B cell (primary cell): ENCODE results near the gene TTC21A. TPM values are rescaled to one million over a fixed set of nuclear protein-coding genes. Genes with fewer than 3 reads are reported as not detected.

Experiments used
- ATAC-seq: fragments of 200-7000 bp; cut with Tn5 transposase; one replicate; pipeline ENCODE4 v1.10.0; 2021; ENCODE audit warnings: low read depth, mild to moderate bottlenecking, moderate number of reproducible peaks, moderate library complexity
- CTCF ChIA-PET: fragments of 350-600 bp; sonication (Branson Sonifier 250); formaldehyde crosslinking; loops from one replicate; lab custom pipeline; 2021; ENCODE audit warnings: antibody characterized with exemption, inconsistent platforms; lab: Charles Lee
- POLR2A ChIA-PET: fragments of 350-600 bp; sonication (Branson Sonifier 250); formaldehyde crosslinking; loops from one replicate; lab custom pipeline; 2021; ENCODE audit warnings: antibody characterized with exemption; lab: Charles Lee
- DNase-seq: peaks from one replicate; pipeline ENCODE4 v3.0.0; 2013
- H2AFZ ChIP-seq: 2 replicates; pipeline ENCODE4 v1.6.1; 2012; ENCODE audit warnings: mild to moderate bottlenecking, low read depth, low read length; ENCODE audit not compliant: insufficient read depth, poor library complexity, severe bottlenecking
- H3K27ac ChIP-seq, 2 donors: 1 replicate in 1 of 2; 2 replicates in 1 of 2; pipeline ENCODE4 v1.5.1; 2012 to 2013; ENCODE audit warnings: low read length in 2 of 2, mild to moderate bottlenecking in 2 of 2, moderate library complexity in 1 of 2
- H3K27me3 ChIP-seq, 4 experiments: fragments of 200-600 bp in 1 of 4; sonication (generic) in 1 of 4; replicated peaks in 1 of 4; 1 replicate in 2 of 4; 2 replicates in 2 of 4; pipeline versions ENCODE4 v1.6.1 to v1.7.0; 2013 to 2016; ENCODE audit warnings: low read length in 3 of 4, mild to moderate bottlenecking in 2 of 4, mixed read lengths in 1 of 4, moderate library complexity in 1 of 4; ENCODE audit not compliant: insufficient read depth in 4 of 4, control insufficient read depth in 3 of 4; ENCODE audit errors: control extremely low read depth in 1 of 4
- H3K36me3 ChIP-seq, 2 experiments: replicated peaks in 1 of 2; 1 replicate in 1 of 2; 2 replicates in 1 of 2; pipeline versions ENCODE4 v1.6.1 to v1.7.1; 2013; ENCODE audit warnings: low read length in 1 of 2; ENCODE audit not compliant: insufficient read depth in 2 of 2, control insufficient read depth in 1 of 2; ENCODE audit errors: control extremely low read depth in 1 of 2, extremely low read depth in 1 of 2
- H3K4me1 ChIP-seq, 2 donors: fragments of 200-600 bp in 1 of 2; sonication (generic) in 1 of 2; 1 replicate in 1 of 2; 2 replicates in 1 of 2; pipeline versions ENCODE4 v1.5.1 to v1.6.1; 2013 to 2017; ENCODE audit warnings: low read length in 2 of 2; ENCODE audit not compliant: control insufficient read depth in 2 of 2, insufficient read depth in 2 of 2
- H3K4me2 ChIP-seq: replicated peaks from 2 replicates; pipeline ENCODE3; 2012; ENCODE audit warnings: mild to moderate bottlenecking, low read depth, low read length; ENCODE audit not compliant: poor library complexity, severe bottlenecking
- H3K4me3 ChIP-seq, 5 experiments: fragments of 200-600 bp in 1 of 5; sonication (generic) in 1 of 5; 1 replicate in 3 of 5; 2 replicates in 2 of 5; pipeline versions ENCODE4 v1.5.1 to v1.7.0; 2011 to 2016; ENCODE audit warnings: low read length in 4 of 5, mild to moderate bottlenecking in 4 of 5, low read depth in 2 of 5, control low read depth in 1 of 5, moderate library complexity in 1 of 5; ENCODE audit not compliant: insufficient read depth in 1 of 5; ENCODE audit errors: control extremely low read depth in 1 of 5, extremely low read depth in 1 of 5
- H3K79me2 ChIP-seq: fragments of 200-600 bp; sonication (generic); one replicate; pipeline ENCODE4 v1.6.0; 2016; ENCODE audit warnings: low read length; ENCODE audit not compliant: control insufficient read depth, insufficient read depth
- H3K9ac ChIP-seq: fragments of 200-600 bp; sonication (generic); 2 replicates; pipeline ENCODE4 v1.6.1; 2017; ENCODE audit warnings: mild to moderate bottlenecking, low read length, moderate library complexity
- H3K9me3 ChIP-seq, 3 donors: one replicate each; pipeline versions ENCODE4 v1.6.1 to v1.7.1; 2013; ENCODE audit warnings: low read length in 2 of 3; ENCODE audit not compliant: control insufficient read depth in 2 of 3, insufficient read depth in 1 of 3; ENCODE audit errors: control extremely low read depth in 1 of 3
- H4K20me1 ChIP-seq: 2 replicates; pipeline ENCODE4 v1.6.0; 2012; ENCODE audit warnings: mild to moderate bottlenecking, low read length; ENCODE audit not compliant: insufficient read depth, control insufficient read depth, poor library complexity, severe bottlenecking
- H3K27ac Mint-ChIP-seq: one replicate; pipeline ENCODE4 v1.8.0; 2021; ENCODE audit warnings: mixed read lengths
- H3K27me3 Mint-ChIP-seq: one replicate; pipeline ENCODE4 v1.8.0; 2021; ENCODE audit warnings: mixed read lengths
- H3K4me1 Mint-ChIP-seq: one replicate; pipeline ENCODE4 v1.8.0; 2021; ENCODE audit warnings: mixed read lengths
- H3K4me3 Mint-ChIP-seq: one replicate; pipeline ENCODE4 v1.8.0; 2021; ENCODE audit warnings: mixed read lengths
- H3K9me3 Mint-ChIP-seq: one replicate; pipeline ENCODE4 v1.8.0; 2022; ENCODE audit warnings: mixed read lengths; ENCODE audit not compliant: insufficient read depth
- CTCF ChIP-seq: fragments of 200-600 bp; IDR thresholded peaks from one replicate; pipeline ENCODE4 v1.8.0; 2022; ENCODE audit warnings: antibody characterized with exemption, mild to moderate bottlenecking
- EZH2 ChIP-seq: IDR thresholded peaks from 2 replicates; pipeline ENCODE4 v1.6.1; 2012; ENCODE audit warnings: borderline replicate concordance, low read depth, mild to moderate bottlenecking, moderate library complexity, low read length; ENCODE audit not compliant: insufficient read depth, poor library complexity, severe bottlenecking
- WGBS: methylation state at CpG from one replicate; pipeline ENCODE4 v1.1.5; 2013; ENCODE audit warnings: missing lambda C conversion rate; ENCODE audit not compliant: insufficient coverage; 5-methylcytosine and 5-hydroxymethylcytosine counted together
- intact Hi-C: fragments of 100-400 bp; cut with micrococcal nuclease; formaldehyde crosslinking; loops from one replicate; pipeline ENCODE4 v1.10.0; 2022
- polyA plus RNA-seq: library from polyadenylated mRNA; depleted of rRNA; stranded (reverse); fragments of >200 nt; gene quantifications from 2 replicates; pipeline ENCODE4 v1.2.3, GENCODE V29; 2012
- total RNA-seq, 2 donors: library from RNA; stranded (reverse); fragments of 120-200 nt in 1 of 2; gene quantifications; 1 replicate in 1 of 2; 2 replicates in 1 of 2; pipeline versions ENCODE4 v1.2.3 to v1.2.4, GENCODE V29; 2013 to 2022

The TTC21A gene
- total and polyA plus RNA-seq, 2 donors (not counting 1 experiment from before 2014, with no cell fraction given), result 49.2 to 106 TPM

- ChIA-PET POLR2A (no interaction called here), CTCF (interaction anchor here (0.9 to 2.9 kb wide), 6 partner anchors 12 to 650 kb away, joined by 3 to 22 read pairs (median 4); no protein-coding TSS in a partner anchor)
- Histone ChIP-seq H3K79me2 (no peaks in the 10 kb centered on the region), H3K9ac (no peak overlapping the region), H3K4me3 (no peak overlapping the region), H3K27me3 (no peaks in the 10 kb centered on the region), H3K4me1 (no peaks in the 10 kb centered on the region), H2AFZ (no peak overlapping the region), H3K9me3 (no peaks in the 10 kb centered on the region), H3K27ac (no peak overlapping the region), H4K20me1 (no peaks in the 10 kb centered on the region), H3K4me2 (no peak overlapping the region), H3K36me3 (no peaks in the 10 kb centered on the region)
- H3K9me3 Mint-ChIP-seq, result no peaks in the 10 kb centered on the region
- ATAC-seq (no peak), DNase-seq (no peak)
- H3K27me3 Mint-ChIP-seq, result no peaks in the 10 kb centered on the region
- no peak overlapping the region for H3K27ac Mint-ChIP-seq
- no peaks in the 10 kb centered on the region for H3K4me1 Mint-ChIP-seq
- TF ChIP-seq EZH2 (no peak), CTCF (no peak)
- intact Hi-C loops, result no loop called here
- 82% methylated on average over 1 of the region's 2 CpGs for WGBS
- H3K4me3 Mint-ChIP-seq, result no peak overlapping the region
Observed at GRCh38 chr3:39171860-39172259, 64.4 kb downstream of the TTC21A start.

- ATAC-seq (no peak), DNase-seq (no peak)
- intact Hi-C loops, result no loop called here
- no peak overlapping the region for H3K27ac ChIP-seq
- no peaks in the 10 kb centered on the region for H4K20me1 ChIP-seq
- Mint-ChIP-seq H3K4me3 (no peak overlapping the region), H3K27me3 (no peaks in the 10 kb centered on the region), H3K4me1 (peaks cover 8% of the 10 kb centered on the region), H3K27ac (no peak overlapping the region), H3K9me3 (no peaks in the 10 kb centered on the region)
- no peak for TF ChIP-seq CTCF
- no peak for TF ChIP-seq EZH2
- WGBS, result no CpG with 5 or more reads among the region's 2 CpGs
- H3K79me2 ChIP-seq, result no peaks in the 10 kb centered on the region
- no peak overlapping the region for H3K4me2 ChIP-seq
- no peak overlapping the region for H2AFZ ChIP-seq
- ChIA-PET CTCF (interaction anchor here (1.4 to 2.9 kb wide), 5 partner anchors 13 to 121 kb away, joined by 3 to 22 read pairs (median 5); no protein-coding TSS in a partner anchor), POLR2A (no interaction called here)
- no peak overlapping the region for H3K4me3 ChIP-seq
- peaks cover 6 to 7% of the 10 kb centered on the region in 2 donors for H3K4me1 ChIP-seq
- H3K9me3 ChIP-seq, result no peaks in the 10 kb centered on the region
- no peaks in the 10 kb centered on the region for H3K27me3 ChIP-seq
- H3K9ac ChIP-seq, result no peak overlapping the region
- no peaks in the 10 kb centered on the region for H3K36me3 ChIP-seq
Observed at GRCh38 chr3:39173318-39174125, 66.0 kb downstream of the TTC21A start.
